Thyroid gland (tissue), 4 donors: ENCODE measurements around the gene NAV2. TPM values are rescaled to one million over a fixed set of nuclear protein-coding genes. Genes with fewer than 3 reads are reported as not detected.

Source experiments
- DNase-seq, 2 donors: peaks; one replicate each; pipeline ENCODE4 v3.0.0-alpha.2; 2019
- H3K27ac ChIP-seq, 3 donors: fragments of 200-600 bp; sonication (generic); 1 replicate in 2 of 3; 2 replicates in 1 of 3; pipeline ENCODE4 v1.5.1; 2016 to 2019; ENCODE audit warnings: mild to moderate bottlenecking in 1 of 3, moderate library complexity in 1 of 3
- H3K27me3 ChIP-seq: fragments of 200-600 bp; sonication (generic); one replicate; pipeline ENCODE4 v1.5.1; 2019
- H3K36me3 ChIP-seq, 2 donors: fragments of 200-600 bp; sonication (generic); one replicate each; pipeline ENCODE4 v1.5.1; 2016 to 2019
- H3K4me1 ChIP-seq, 2 donors: fragments of 200-600 bp; sonication (generic); one replicate each; pipeline ENCODE4 v1.5.1; 2017 to 2019
- H3K4me3 ChIP-seq, 3 donors: fragments of 200-600 bp; sonication (generic); replicated peaks in 1 of 3; 1 replicate in 2 of 3; 2 replicates in 1 of 3; pipeline ENCODE4 v1.5.1; 2016; ENCODE audit warnings: mild to moderate bottlenecking in 1 of 3
- H3K9me3 ChIP-seq: fragments of 200-600 bp; sonication (generic); one replicate; pipeline ENCODE4 v1.5.1; 2017
- POLR2A ChIP-seq, 2 donors: fragments of 450-650 bp; IDR thresholded peaks; one replicate each; pipeline ENCODE4 v1.6.1; 2017; ENCODE audit warnings: antibody characterized with exemption in 2 of 2, mild to moderate bottlenecking in 2 of 2, moderate library complexity in 1 of 2
- WGBS, 2 donors: methylation state at CpG; one replicate each; pipeline ENCODE4 v1.1.5; 2017; 5-methylcytosine and 5-hydroxymethylcytosine counted together
- intact Hi-C: fragments of 100-400 bp; cut with DNase I; formaldehyde crosslinking; loops from one replicate; pipeline ENCODE4 v1.15.1; 2023
- total RNA-seq, 4 donors: library from RNA; depleted of rRNA; stranded (reverse); fragments of >200 nt; gene quantifications; one replicate each; pipeline ENCODE4 v1.2.3, GENCODE V29; 2016
- TF ChIP-seq, protein P1 (sequence below), 6 experiments: fragments of 200-600 bp in 3 of 6; fragments of 450-650 bp in 3 of 6; sonication (generic) in 3 of 6; IDR thresholded peaks; one replicate each; pipeline ENCODE4 v1.5.1; 2016 to 2019; ENCODE audit warnings: antibody characterized with exemption in 6 of 6, mild to moderate bottlenecking in 2 of 6, inconsistent platforms in 1 of 6, moderate library complexity in 1 of 6

NAV2 gene
- total RNA-seq, 4 donors from 2014 or later: 34.8 to 88.6 (median 54.5) TPM

DNA sequence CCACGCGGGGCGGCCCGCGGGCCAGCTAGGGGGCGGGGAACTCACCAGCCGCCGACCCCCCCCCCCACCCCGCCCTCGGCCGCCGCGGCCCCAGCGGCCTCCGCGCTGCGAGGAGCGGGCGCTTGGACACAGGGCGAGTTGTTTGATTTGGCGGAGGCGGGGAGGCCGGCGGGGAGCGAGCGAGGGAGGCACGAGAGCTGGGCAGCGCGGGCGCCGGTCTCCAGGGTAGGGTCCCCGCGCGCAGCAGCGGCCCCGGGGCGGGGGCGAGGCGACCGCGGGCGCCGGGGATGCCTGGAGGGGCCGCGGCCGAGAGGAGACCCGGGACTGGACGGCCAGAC, 64.4 kb downstream of the NAV2 start:
- H3K27me3 ChIP-seq: no peaks in the 10 kb centered on the region
- H3K9me3 ChIP-seq: no peaks in the 10 kb centered on the region
- intact Hi-C loops: loop anchor here (10.0 kb wide), 1 partner anchor 108 kb away; no protein-coding TSS in a partner anchor
- peak overlapping the region in 1 of 3 donors; percentile 50 for H3K4me3 ChIP-seq
- TF ChIP-seq, protein P1, sequence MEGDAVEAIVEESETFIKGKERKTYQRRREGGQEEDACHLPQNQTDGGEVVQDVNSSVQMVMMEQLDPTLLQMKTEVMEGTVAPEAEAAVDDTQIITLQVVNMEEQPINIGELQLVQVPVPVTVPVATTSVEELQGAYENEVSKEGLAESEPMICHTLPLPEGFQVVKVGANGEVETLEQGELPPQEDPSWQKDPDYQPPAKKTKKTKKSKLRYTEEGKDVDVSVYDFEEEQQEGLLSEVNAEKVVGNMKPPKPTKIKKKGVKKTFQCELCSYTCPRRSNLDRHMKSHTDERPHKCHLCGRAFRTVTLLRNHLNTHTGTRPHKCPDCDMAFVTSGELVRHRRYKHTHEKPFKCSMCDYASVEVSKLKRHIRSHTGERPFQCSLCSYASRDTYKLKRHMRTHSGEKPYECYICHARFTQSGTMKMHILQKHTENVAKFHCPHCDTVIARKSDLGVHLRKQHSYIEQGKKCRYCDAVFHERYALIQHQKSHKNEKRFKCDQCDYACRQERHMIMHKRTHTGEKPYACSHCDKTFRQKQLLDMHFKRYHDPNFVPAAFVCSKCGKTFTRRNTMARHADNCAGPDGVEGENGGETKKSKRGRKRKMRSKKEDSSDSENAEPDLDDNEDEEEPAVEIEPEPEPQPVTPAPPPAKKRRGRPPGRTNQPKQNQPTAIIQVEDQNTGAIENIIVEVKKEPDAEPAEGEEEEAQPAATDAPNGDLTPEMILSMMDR (IDR thresholded peaks at IDR 0.05): no peak
- no peak for TF ChIP-seq POLR2A (IDR thresholded peaks at IDR 0.05)
- peaks cover 8 to 39% of the 10 kb centered on the region in 2 donors for H3K4me1 ChIP-seq
- H3K27ac ChIP-seq: peak overlapping the region in 1 of 3 donors; percentile 22
- DNase-seq: peak; percentile 35 to 36
- H3K36me3 ChIP-seq: no peaks in the 10 kb centered on the region
- 0 to 3% methylated on average over 5 to 19 of the region's 48 CpGs for WGBS, 2 donors

DNA sequence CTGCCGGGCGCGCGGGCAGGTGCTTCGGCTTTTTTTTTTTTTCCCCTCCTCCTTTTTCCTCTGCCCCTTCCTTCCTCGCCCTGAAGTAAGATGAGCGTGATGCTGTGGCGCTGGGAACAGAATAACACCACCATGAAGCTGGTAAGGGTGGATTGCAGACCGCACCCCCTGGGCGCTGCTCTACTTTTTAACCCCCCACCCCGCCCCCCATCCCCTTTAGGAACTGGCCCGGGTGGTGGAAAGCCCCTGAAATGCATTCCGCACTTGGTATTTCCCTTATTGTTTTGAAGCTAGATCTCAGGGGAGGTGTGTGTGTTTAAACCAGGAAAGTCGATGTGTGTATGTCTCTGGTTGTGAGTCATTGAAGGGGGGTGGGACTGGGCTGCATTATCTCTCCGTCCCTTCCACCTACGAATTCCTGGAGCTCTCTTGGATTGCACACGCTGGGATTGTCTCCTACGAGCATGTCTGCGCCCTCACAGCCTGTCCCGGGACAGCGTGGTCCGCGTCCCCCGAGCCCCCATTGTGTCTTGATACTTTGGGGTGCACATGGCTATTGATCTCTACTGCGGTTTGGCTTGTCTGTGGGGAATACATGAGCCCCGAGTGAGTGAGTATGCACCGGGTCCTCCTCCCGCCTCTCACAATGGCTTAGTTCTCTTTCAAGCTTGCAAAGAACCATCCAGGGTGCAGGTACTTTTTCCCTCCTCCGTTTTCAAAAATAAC, 64.9 kb downstream of the NAV2 start:
- no peaks in the 10 kb centered on the region for H3K9me3 ChIP-seq
- DNase-seq: no peak
- peak overlapping the region in 1 of 3 donors; percentile 50 for H3K4me3 ChIP-seq
- WGBS, 2 donors: 34 to 37% methylated on average over 29 of the region's 29 CpGs
- peak overlapping the region in 1 of 3 donors; percentile 22 for H3K27ac ChIP-seq
- H3K36me3 ChIP-seq: no peaks in the 10 kb centered on the region
- TF ChIP-seq POLR2A (IDR thresholded peaks at IDR 0.05): no peak
- TF ChIP-seq, protein P1 (IDR thresholded peaks at IDR 0.05): no peak
- no peaks in the 10 kb centered on the region for H3K27me3 ChIP-seq
- intact Hi-C loops: loop anchor here (10.0 kb wide), 1 partner anchor 107 kb away; no protein-coding TSS in a partner anchor
- peaks cover 8 to 37% of the 10 kb centered on the region in 2 donors for H3K4me1 ChIP-seq

DNA sequence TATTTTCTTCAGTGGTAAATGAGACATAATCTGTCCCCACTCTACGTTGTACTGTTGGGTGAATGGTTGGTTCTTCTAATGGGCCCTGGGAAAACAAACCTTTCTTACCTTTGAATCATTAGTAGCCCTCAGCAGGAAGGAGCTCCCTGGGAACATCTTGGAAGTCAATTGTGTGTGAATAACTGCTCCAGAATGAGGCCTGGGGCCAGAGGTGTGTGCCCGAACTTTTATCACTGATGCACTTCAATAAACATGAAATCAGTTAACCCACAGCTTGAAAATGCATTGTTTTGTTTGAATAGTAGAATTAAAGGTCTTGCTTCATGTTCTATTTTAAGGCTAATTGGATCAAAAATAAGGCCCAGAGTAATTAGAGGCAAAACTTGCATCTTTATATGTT, 67.1 kb downstream of the NAV2 start:
- no peaks in the 10 kb centered on the region for H3K36me3 ChIP-seq
- H3K4me1 ChIP-seq: peaks cover 8 to 34% of the 10 kb centered on the region in 2 donors
- no peak for DNase-seq
- TF ChIP-seq, protein P1 (IDR thresholded peaks at IDR 0.05): no peak
- no peak for TF ChIP-seq POLR2A (IDR thresholded peaks at IDR 0.05)
- no peak overlapping the region for H3K4me3 ChIP-seq
- H3K9me3 ChIP-seq: no peaks in the 10 kb centered on the region
- H3K27ac ChIP-seq: peak overlapping the region in 1 of 3 donors; percentile 34
- WGBS, 2 donors: 47 to 60% methylated on average over 2 of the region's 2 CpGs
- no peaks in the 10 kb centered on the region for H3K27me3 ChIP-seq
- intact Hi-C loops: loop anchor here (10.0 kb wide), 1 partner anchor 105 kb away; no protein-coding TSS in a partner anchor

DNA sequence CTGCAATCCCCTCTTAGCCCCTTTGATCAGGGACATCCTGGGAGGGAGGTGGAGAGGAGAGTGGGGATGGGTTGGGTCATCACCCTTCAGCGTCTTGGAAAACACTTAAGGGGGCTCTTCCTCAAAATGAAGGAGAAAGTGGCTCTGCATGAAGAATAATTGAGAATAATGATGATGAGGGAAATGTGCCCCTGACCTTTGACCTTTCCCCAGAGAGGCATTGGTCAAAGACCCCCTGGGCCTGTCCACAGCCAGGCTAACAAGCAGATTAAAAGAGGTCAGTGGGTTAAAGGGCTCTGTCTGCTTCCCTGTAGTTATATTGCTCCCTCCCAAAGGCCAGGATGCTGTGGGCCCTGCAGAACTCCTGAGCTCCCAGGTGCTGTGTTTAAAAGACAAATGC, 68.7 kb downstream of the NAV2 start:
- WGBS, 2 donors: 84 to 94% methylated on average over 1 of the region's 1 CpG
- Histone ChIP-seq H3K9me3 (no peaks in the 10 kb centered on the region), H3K4me3 (no peak overlapping the region), H3K4me1 (peaks cover 8 to 31% of the 10 kb centered on the region in 2 donors), H3K36me3 (no peaks in the 10 kb centered on the region), H3K27ac (no peak overlapping the region), H3K27me3 (no peaks in the 10 kb centered on the region)
- no peak for TF ChIP-seq POLR2A (IDR thresholded peaks at IDR 0.05)
- TF ChIP-seq, protein P1 (IDR thresholded peaks at IDR 0.05): no peak
- no peak for DNase-seq
- intact Hi-C loops: no loop called here

DNA sequence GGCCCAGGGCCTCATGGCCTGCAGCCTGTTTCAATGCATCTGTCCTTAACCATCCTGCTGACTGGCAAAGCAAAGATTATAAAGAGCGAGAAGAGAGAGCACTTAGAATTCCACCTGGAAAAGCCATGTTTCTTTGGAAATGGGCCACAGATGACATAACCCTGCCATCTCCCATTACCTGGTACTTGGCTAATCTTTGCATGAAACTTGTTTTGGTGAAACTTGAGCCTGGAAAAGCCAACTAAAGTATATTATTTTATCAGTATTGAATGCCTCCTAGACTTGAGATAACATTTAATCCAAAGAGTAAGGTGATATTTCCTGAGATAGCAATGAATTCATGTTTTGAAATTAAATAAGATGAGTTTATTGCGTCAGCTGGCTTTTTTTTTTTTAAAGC, 72.6 kb downstream of the NAV2 start:
- TF ChIP-seq, protein P1 (IDR thresholded peaks at IDR 0.05): no peak
- no peak for TF ChIP-seq POLR2A (IDR thresholded peaks at IDR 0.05)
- Histone ChIP-seq H3K9me3 (no peaks in the 10 kb centered on the region), H3K4me3 (no peak overlapping the region), H3K36me3 (no peaks in the 10 kb centered on the region), H3K4me1 (peaks cover 0 to 7% of the 10 kb centered on the region in 2 donors), H3K27ac (no peak overlapping the region), H3K27me3 (no peaks in the 10 kb centered on the region)
- DNase-seq: no peak
- WGBS, 2 donors: 89 to 91% methylated on average over 2 of the region's 2 CpGs
- intact Hi-C loops: no loop called here
